OCI-LY3 (cell line): ENCODE measurements around the gene ADAP1.

Experiments
- EZH2phosphoT487 ChIP-seq: fragments of 200-600 bp; shearing (Covaris generic); IDR thresholded peaks from 2 replicates; pipeline ENCODE4 v1.6.1; 2018; ENCODE audit warnings: antibody characterized with exemption, mixed run types, low read depth
- TF ChIP-seq, protein P1 (sequence below): fragments of 200-600, 300-600 bp; sonication (generic); IDR thresholded peaks from 2 replicates; pipeline ENCODE4 v1.5.1; 2014; ENCODE audit warnings: antibody characterized with exemption, low read length, low read depth

DNA sequence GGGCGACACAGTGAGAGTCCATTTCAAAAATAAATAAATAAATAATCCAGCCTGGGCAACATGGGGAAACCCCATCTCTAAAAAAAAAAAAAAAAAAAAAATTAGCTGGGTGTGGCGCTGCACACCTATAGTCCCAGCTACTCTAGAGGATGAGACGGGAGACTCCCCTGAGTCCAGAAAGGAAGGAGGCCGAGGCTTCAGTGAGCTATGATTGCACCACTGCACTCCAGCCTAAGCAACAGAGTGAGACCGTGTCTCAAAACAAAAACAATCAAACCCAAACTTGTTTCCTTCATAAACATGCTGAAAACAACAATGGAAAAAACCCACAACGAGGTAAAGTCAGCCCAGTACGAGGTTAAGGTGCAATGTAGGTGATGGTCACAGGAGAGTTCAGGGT lies 19.7 kb upstream of the ADAP1 start:
- TF ChIP-seq, protein P1, sequence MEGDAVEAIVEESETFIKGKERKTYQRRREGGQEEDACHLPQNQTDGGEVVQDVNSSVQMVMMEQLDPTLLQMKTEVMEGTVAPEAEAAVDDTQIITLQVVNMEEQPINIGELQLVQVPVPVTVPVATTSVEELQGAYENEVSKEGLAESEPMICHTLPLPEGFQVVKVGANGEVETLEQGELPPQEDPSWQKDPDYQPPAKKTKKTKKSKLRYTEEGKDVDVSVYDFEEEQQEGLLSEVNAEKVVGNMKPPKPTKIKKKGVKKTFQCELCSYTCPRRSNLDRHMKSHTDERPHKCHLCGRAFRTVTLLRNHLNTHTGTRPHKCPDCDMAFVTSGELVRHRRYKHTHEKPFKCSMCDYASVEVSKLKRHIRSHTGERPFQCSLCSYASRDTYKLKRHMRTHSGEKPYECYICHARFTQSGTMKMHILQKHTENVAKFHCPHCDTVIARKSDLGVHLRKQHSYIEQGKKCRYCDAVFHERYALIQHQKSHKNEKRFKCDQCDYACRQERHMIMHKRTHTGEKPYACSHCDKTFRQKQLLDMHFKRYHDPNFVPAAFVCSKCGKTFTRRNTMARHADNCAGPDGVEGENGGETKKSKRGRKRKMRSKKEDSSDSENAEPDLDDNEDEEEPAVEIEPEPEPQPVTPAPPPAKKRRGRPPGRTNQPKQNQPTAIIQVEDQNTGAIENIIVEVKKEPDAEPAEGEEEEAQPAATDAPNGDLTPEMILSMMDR = no peak
- no peak for TF ChIP-seq EZH2phosphoT487
